ENCODE measurements around the gene PRR5L.

GRCh38 chr11:36326524-36327419 is 30.7 kb downstream of the PRR5L start:
- TF ChIP-seq POLR2AphosphoS5 (IDR thresholded peaks at IDR 0.05; ENCODE audit: low read depth) (no peak), CTCF (conservative IDR thresholded peaks at IDR 0.05; ENCODE audit: low read depth in 2 of 2) (no peak)

Measured in GM23338 (cell line).